Prostate gland (tissue), 2 donors: ENCODE results near the gene MTMR10.

ENCODE experiments used
- POLR2A ChIP-seq: fragments of 450-650 bp; IDR thresholded peaks from one replicate; pipeline ENCODE4 v1.6.1; 2016; ENCODE audit warnings: antibody characterized with exemption, mild to moderate bottlenecking
- TF ChIP-seq, protein P1 (sequence below), 4 experiments: fragments of 200-600 bp in 2 of 4; fragments of 450-650 bp in 2 of 4; sonication (generic) in 2 of 4; IDR thresholded peaks; 1 replicate in 3 of 4; 2 replicates in 1 of 4; pipeline ENCODE4 v1.5.1; 2016 to 2019; ENCODE audit warnings: antibody characterized with exemption in 4 of 4, mild to moderate bottlenecking in 2 of 4, moderate library complexity in 2 of 4

DNA sequence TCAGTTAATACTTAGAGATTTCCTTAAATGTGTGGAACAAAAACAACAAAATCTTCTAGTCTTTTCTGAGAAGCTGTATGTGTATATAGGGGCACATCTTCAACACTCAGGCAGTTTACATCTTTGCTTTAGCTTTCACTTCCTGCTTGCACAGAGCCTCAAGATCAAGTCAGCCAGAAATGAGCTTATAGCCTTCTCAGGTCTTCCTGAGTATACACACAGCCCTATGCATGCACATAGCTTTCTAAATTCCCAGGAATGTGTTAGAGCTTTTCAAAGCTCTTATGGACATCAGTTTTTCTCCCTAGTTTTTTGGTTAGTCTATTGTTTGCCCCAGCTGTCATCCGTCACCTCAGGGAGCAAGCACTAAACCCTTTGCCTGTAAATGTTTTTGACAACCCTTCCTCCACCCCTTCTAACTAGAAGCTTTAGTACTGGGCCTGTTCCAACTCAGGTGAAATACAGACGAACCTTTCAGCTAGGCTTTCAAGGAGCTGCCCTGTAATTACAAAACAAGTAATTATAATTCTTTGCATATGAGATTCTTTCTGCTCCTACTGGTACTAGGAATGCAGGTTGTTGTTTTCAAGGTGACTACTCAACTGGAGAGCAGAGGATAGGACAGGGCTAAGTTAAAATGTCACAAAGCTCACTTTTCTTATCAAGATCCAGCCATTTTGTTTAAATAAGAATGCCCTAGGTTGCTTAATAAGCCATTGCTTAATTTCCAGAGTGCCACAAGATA lies 22.6 kb upstream of the MTMR10 start:
- TF ChIP-seq, protein P1, sequence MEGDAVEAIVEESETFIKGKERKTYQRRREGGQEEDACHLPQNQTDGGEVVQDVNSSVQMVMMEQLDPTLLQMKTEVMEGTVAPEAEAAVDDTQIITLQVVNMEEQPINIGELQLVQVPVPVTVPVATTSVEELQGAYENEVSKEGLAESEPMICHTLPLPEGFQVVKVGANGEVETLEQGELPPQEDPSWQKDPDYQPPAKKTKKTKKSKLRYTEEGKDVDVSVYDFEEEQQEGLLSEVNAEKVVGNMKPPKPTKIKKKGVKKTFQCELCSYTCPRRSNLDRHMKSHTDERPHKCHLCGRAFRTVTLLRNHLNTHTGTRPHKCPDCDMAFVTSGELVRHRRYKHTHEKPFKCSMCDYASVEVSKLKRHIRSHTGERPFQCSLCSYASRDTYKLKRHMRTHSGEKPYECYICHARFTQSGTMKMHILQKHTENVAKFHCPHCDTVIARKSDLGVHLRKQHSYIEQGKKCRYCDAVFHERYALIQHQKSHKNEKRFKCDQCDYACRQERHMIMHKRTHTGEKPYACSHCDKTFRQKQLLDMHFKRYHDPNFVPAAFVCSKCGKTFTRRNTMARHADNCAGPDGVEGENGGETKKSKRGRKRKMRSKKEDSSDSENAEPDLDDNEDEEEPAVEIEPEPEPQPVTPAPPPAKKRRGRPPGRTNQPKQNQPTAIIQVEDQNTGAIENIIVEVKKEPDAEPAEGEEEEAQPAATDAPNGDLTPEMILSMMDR (IDR thresholded peaks at IDR 0.05) = no peak
- TF ChIP-seq POLR2A = no peak
